Mucosa of descending colon (tissue), 3 donors: ENCODE measurements around the gene HMX1. TPM values are rescaled to one million over a fixed set of nuclear protein-coding genes. Genes with fewer than 3 reads are reported as not detected.

Source experiments
- ATAC-seq: fragments of 200-7000 bp; cut with Tn5 transposase; one replicate; pipeline ENCODE4 v1.9.1; 2020; ENCODE audit warnings: mild to moderate bottlenecking, moderate library complexity
- DNase-seq, 3 donors: peaks; one replicate each; pipeline ENCODE4 v3.0.0-alpha.2; 2020
- H3K36me3 ChIP-seq: fragments of 200-600 bp; one replicate; pipeline ENCODE4 v1.8.0; 2021; ENCODE audit warnings: low read depth, mild to moderate bottlenecking
- H3K4me1 ChIP-seq: fragments of 200-600 bp; one replicate; pipeline ENCODE4 v1.8.0; 2021; ENCODE audit warnings: low read depth, mild to moderate bottlenecking
- H3K4me3 ChIP-seq: fragments of 200-600 bp; one replicate; pipeline ENCODE4 v1.8.0; 2021; ENCODE audit warnings: mild to moderate bottlenecking
- H3K9me3 ChIP-seq: fragments of 200-600 bp; one replicate; pipeline ENCODE4 v1.8.0; 2021; ENCODE audit warnings: mild to moderate bottlenecking
- CTCF ChIP-seq: fragments of 200-600 bp; IDR thresholded peaks from one replicate; pipeline ENCODE4 v1.8.0; 2022; ENCODE audit warnings: antibody characterized with exemption, mild to moderate bottlenecking
- intact Hi-C, 2 donors: fragments of 100-400 bp; cut with DNase I in 1 of 2; cut with micrococcal nuclease in 1 of 2; formaldehyde crosslinking; loops; one replicate each; pipeline versions ENCODE4 v1.11.0 to v1.11.1; 2022; cut with DNase I, micrococcal nuclease
- total RNA-seq, 3 donors: library from RNA; stranded (reverse); fragmentation: NEBNext Ultra II Directional in 2 of 3; extraction: Animal tissue kit (Norgen Biotek cat#: 25700) in 2 of 3; gene quantifications; one replicate each; pipeline versions ENCODE4 v1.2.1 to v1.2.4, GENCODE V29; 2021 to 2023
- donor health status: DM: no; HTN: no; CAD: no; lungs with moderate emphysema.
- donor health status: DM: no; HTN: no; CAD: no.
- donor health status: DM: no; HTN: yes; CAD: no.

Gene HMX1
- total RNA-seq, 3 donors from 2014 or later = 0.19 TPM; not detected in 2

GRCh38 chr4:8819473-8820177 lies 52.0 kb downstream of the HMX1 start:
- no peak for DNase-seq
- no peaks in the 10 kb centered on the region for H3K4me1 ChIP-seq
- ATAC-seq = no peak
- intact Hi-C loops = no loop called here
- no peak for TF ChIP-seq CTCF
- no peaks in the 10 kb centered on the region for H3K9me3 ChIP-seq
- no peak overlapping the region for H3K4me3 ChIP-seq
- no peaks in the 10 kb centered on the region for H3K36me3 ChIP-seq

DNA sequence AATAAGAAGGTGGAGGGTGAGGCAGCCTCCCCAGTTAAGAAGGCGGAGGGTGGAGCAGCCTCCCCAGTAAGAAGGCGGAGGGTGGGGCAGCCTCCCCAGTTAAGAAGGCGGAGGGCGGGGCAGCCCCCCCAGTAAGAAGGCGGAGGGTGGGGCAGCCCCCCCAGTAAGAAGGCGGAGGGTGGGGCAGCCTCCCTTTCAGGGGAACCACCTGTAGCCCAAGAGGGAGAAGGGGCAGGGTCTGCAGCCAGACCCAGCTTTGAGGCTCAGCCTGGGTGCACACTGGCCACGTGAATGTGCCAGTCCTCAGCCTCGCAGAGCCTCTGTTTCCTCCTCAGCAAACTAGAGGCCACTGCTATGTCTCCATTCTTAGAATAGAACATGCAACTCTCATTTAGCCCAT lies 52.6 kb downstream of the HMX1 start:
- no peak overlapping the region for H3K4me3 ChIP-seq
- DNase-seq (no peak), ATAC-seq (no peak)
- TF ChIP-seq CTCF = no peak
- no peaks in the 10 kb centered on the region for H3K36me3 ChIP-seq
- H3K4me1 ChIP-seq = no peaks in the 10 kb centered on the region
- intact Hi-C loops = no loop called here
- H3K9me3 ChIP-seq = no peaks in the 10 kb centered on the region

GRCh38 chr4:8818063-8818881 lies 53.4 kb downstream of the HMX1 start:
- intact Hi-C loops = no loop called here
- TF ChIP-seq CTCF = no peak
- H3K4me1 ChIP-seq = no peaks in the 10 kb centered on the region
- H3K4me3 ChIP-seq = no peak overlapping the region
- no peak for DNase-seq
- no peaks in the 10 kb centered on the region for H3K9me3 ChIP-seq
- H3K36me3 ChIP-seq = no peaks in the 10 kb centered on the region
- ATAC-seq = no peak

DNA sequence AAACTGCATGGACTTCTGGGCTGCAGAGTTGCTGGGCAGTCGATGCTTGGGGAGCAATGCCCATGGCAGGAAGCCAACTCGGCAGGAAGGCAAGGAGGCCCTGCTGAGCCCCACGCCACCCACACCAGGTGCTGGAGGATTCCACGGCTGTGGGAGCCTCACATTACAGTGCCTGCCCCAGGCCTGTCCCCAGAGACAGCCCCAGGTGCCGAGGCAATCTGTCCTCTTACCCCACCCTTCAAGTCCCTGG lies 53.9 kb downstream of the HMX1 start:
- Histone ChIP-seq H3K4me3 (no peak overlapping the region), H3K4me1 (no peaks in the 10 kb centered on the region), H3K36me3 (no peaks in the 10 kb centered on the region), H3K9me3 (no peaks in the 10 kb centered on the region)
- no peak for ATAC-seq
- intact Hi-C loops = no loop called here
- TF ChIP-seq CTCF = no peak
- DNase-seq = no peak

- no peak for TF ChIP-seq CTCF
- intact Hi-C loops = no loop called here
- Histone ChIP-seq H3K4me3 (no peak overlapping the region), H3K4me1 (no peaks in the 10 kb centered on the region), H3K9me3 (no peaks in the 10 kb centered on the region), H3K36me3 (no peaks in the 10 kb centered on the region)
- ATAC-seq (no peak), DNase-seq (no peak)
These were observed 54.4 kb downstream of the HMX1 start for GRCh38 chr4:8817096-8817812.
